ENCODE data around the gene TRNT1.

GRCh38 chr3:3101660-3102458 lies 24.9 kb upstream of the TRNT1 start:
- no peak for TF ChIP-seq CTCF (IDR thresholded peaks at IDR 0.05; ENCODE audit: control extremely low read depth in 1 of 3, insufficient read depth in 1 of 3, low read depth in 1 of 3, low read length in 3 of 3)
- no peak for TF ChIP-seq SRF (IDR thresholded peaks at IDR 0.05; ENCODE audit: low read depth, low read length)
- no peak for TF ChIP-seq PHF8 (conservative IDR thresholded peaks at IDR 0.05; ENCODE audit: low read depth, low read length)
- no peak for TF ChIP-seq TAF1 (IDR thresholded peaks at IDR 0.05; ENCODE audit: low read depth, low read length)
- no peak for TF ChIP-seq KDM1A (IDR thresholded peaks at IDR 0.05; ENCODE audit: borderline replicate concordance, low read length)
- no peak for TF ChIP-seq NANOG (IDR thresholded peaks at IDR 0.05; ENCODE audit: insufficient read depth, low read depth, low read length, poor library complexity, severe bottlenecking)
- no peak for TF ChIP-seq ZNF274 (IDR thresholded peaks at IDR 0.05; ENCODE audit: borderline replicate concordance, extremely low read depth, low read length)
- no peak for TF ChIP-seq POLR2A (IDR thresholded peaks at IDR 0.05; ENCODE audit: control extremely low read depth in 1 of 2, low read depth in 2 of 2, low read length in 2 of 2)
- TF ChIP-seq EZH2 (IDR thresholded peaks at IDR 0.05; ENCODE audit: low read depth, low read length, severe bottlenecking): no peak
- TF ChIP-seq TBP (IDR thresholded peaks at IDR 0.05; ENCODE audit: low read depth, low read length): no peak
- TF ChIP-seq SP2 (IDR thresholded peaks at IDR 0.05; ENCODE audit: low read length): no peak
- TF ChIP-seq SP1 (IDR thresholded peaks at IDR 0.05; ENCODE audit: low read depth, low read length): no peak
- no peak for TF ChIP-seq ATF3 (IDR thresholded peaks at IDR 0.05; ENCODE audit: insufficient read depth, low read depth, low read length)
